Parathyroid adenoma (tissue), 2 donors: ENCODE results near the gene CUL2.

Source experiments
- H2AFZ ChIP-seq: fragments of 300-600 bp; sonication (generic); one replicate; pipeline ENCODE4 v1.7.0; 2017; ENCODE audit warnings: antibody characterized with exemption, mild to moderate bottlenecking
- H3K27ac ChIP-seq: fragments of 300-600 bp; sonication (generic); one replicate; pipeline ENCODE4 v1.7.0; 2017
- H3K27me3 ChIP-seq: fragments of 300-600 bp; sonication (generic); one replicate; pipeline ENCODE4 v1.7.0; 2017; ENCODE audit warnings: low read length; ENCODE audit not compliant: control insufficient read depth, insufficient read depth
- H3K36me3 ChIP-seq: fragments of 300-600 bp; sonication (generic); one replicate; pipeline ENCODE4 v1.7.0; 2017; ENCODE audit warnings: low read length; ENCODE audit not compliant: control insufficient read depth, insufficient read depth
- H3K4me1 ChIP-seq: fragments of 300-600 bp; sonication (generic); one replicate; pipeline ENCODE4 v1.7.0; 2017; ENCODE audit warnings: control low read depth
- H3K4me2 ChIP-seq: fragments of 300-600 bp; sonication (generic); one replicate; pipeline ENCODE4 v1.7.0; 2017; ENCODE audit warnings: low read length
- H3K4me3 ChIP-seq: fragments of 300-600 bp; sonication (generic); one replicate; pipeline ENCODE4 v1.7.0; 2017; ENCODE audit warnings: low read depth, low read length
- H3K79me2 ChIP-seq: fragments of 300-600 bp; sonication (generic); one replicate; pipeline ENCODE4 v1.7.0; 2017; ENCODE audit warnings: control low read depth
- H3K9ac ChIP-seq: fragments of 300-600 bp; sonication (generic); one replicate; pipeline ENCODE4 v1.7.0; 2017; ENCODE audit warnings: mild to moderate bottlenecking
- H3K9me3 ChIP-seq: fragments of 300-600 bp; sonication (generic); one replicate; pipeline ENCODE4 v1.7.0; 2017; ENCODE audit warnings: low read length; ENCODE audit not compliant: control insufficient read depth
- TF ChIP-seq, protein P1 (sequence below): fragments of 300-600 bp; sonication (generic); IDR thresholded peaks from one replicate; pipeline ENCODE4 v1.7.0; 2017; ENCODE audit warnings: antibody characterized with exemption, mild to moderate bottlenecking
- donor health status: primary hyperparathyroidism.

CUL2 gene

DNA sequence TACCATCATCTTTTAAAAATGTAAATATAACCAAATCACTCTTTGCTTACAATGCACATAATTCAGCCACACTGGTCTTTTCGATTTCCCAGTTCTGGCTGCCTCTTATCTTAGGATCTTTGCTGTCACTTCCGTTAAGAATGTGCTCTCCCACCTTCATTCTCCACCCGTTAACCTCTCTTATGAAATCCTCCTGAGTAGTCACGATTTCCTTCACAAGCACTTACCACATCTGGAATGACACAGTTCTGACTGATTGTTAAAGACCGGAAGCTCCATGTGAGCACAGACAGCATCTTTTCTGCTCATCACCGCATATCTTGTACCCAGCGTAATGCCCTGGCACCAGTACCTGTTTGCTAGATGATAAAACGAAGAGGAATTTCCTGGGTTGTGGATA, 84.3 kb downstream of the CUL2 start:
- Histone ChIP-seq H3K4me2 (no peak overlapping the region), H3K9me3 (no peaks in the 10 kb centered on the region), H3K36me3 (no peaks in the 10 kb centered on the region), H3K9ac (no peak overlapping the region), H3K4me3 (no peak overlapping the region), H3K27me3 (no peaks in the 10 kb centered on the region), H3K79me2 (no peaks in the 10 kb centered on the region), H3K27ac (no peak overlapping the region), H2AFZ (no peak overlapping the region), H3K4me1 (peaks cover 5% of the 10 kb centered on the region)
- TF ChIP-seq, protein P1, sequence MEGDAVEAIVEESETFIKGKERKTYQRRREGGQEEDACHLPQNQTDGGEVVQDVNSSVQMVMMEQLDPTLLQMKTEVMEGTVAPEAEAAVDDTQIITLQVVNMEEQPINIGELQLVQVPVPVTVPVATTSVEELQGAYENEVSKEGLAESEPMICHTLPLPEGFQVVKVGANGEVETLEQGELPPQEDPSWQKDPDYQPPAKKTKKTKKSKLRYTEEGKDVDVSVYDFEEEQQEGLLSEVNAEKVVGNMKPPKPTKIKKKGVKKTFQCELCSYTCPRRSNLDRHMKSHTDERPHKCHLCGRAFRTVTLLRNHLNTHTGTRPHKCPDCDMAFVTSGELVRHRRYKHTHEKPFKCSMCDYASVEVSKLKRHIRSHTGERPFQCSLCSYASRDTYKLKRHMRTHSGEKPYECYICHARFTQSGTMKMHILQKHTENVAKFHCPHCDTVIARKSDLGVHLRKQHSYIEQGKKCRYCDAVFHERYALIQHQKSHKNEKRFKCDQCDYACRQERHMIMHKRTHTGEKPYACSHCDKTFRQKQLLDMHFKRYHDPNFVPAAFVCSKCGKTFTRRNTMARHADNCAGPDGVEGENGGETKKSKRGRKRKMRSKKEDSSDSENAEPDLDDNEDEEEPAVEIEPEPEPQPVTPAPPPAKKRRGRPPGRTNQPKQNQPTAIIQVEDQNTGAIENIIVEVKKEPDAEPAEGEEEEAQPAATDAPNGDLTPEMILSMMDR, result no peak

DNA sequence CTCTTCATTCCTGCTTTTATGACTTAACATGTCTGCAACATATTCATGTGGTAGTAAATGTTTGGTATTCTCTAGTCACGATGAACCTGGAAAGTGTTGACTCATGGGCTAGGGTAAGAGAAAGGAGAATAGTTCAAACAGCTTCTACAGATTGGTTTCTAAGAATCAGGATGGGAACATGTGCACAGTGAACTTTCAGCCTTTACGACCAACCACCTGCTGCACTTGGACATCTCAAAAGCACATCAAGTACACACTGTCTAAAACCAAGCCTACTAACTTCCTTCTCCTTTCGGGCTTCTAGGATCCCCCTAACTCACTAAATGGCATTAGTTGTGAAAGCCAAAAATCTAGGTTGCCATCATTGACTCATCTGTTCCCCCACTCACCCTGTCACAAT, 85.5 kb downstream of the CUL2 start:
- Histone ChIP-seq H3K4me3 (no peak overlapping the region), H3K27ac (no peak overlapping the region), H3K9ac (no peak overlapping the region), H3K4me1 (peaks cover 5% of the 10 kb centered on the region), H3K9me3 (no peaks in the 10 kb centered on the region), H3K79me2 (no peaks in the 10 kb centered on the region), H3K4me2 (no peak overlapping the region), H3K36me3 (no peaks in the 10 kb centered on the region), H2AFZ (no peak overlapping the region), H3K27me3 (no peaks in the 10 kb centered on the region)
- TF ChIP-seq, protein P1, result no peak

DNA sequence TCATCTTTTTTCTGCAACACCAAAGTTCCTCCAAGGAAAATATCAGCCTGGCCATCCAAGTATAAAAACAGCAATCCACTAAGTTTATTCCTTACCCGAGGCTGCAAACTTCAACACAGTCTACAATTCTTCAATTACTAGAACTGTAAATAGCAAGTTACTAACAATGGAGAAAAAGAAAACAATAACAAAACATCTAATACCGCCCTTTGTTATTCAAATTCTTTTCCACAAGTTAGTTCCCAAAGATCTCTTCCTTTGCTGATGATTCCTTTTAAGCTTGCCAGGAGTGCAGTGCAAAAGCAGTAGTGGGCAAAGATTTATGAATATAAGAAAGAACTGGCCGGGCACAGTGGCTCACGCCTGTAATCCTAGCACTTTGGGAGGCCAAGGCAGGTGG, 86.2 kb downstream of the CUL2 start:
- H3K4me2 ChIP-seq, result no peak overlapping the region
- no peaks in the 10 kb centered on the region for H3K27me3 ChIP-seq
- no peaks in the 10 kb centered on the region for H3K36me3 ChIP-seq
- no peaks in the 10 kb centered on the region for H3K9me3 ChIP-seq
- no peak overlapping the region for H3K4me3 ChIP-seq
- no peaks in the 10 kb centered on the region for H3K79me2 ChIP-seq
- peaks cover 5% of the 10 kb centered on the region for H3K4me1 ChIP-seq
- H3K27ac ChIP-seq, result no peak overlapping the region
- TF ChIP-seq, protein P1, result no peak
- no peak overlapping the region for H3K9ac ChIP-seq
- no peak overlapping the region for H2AFZ ChIP-seq

DNA sequence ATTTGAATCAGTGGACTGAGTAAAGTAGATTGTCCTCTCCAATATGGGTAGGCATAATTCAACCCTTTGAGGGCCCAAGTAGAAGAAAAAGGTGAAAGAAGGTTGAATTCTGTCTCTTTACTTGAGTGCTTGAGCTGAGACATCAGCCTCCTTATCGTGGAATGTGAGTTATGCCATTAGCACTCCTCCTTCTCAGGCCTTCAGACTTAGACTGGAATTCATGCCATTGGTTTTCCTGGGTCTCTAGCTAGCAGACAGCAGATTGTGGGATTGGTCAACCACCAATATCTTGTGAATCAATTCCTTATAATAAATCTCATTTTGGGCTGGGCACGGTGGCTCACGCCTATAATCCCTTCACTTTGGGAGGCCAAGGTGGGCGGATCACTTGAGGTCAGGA, 89.2 kb downstream of the CUL2 start:
- H2AFZ ChIP-seq, result no peak overlapping the region
- H3K9ac ChIP-seq, result no peak overlapping the region
- H3K36me3 ChIP-seq, result no peaks in the 10 kb centered on the region
- no peaks in the 10 kb centered on the region for H3K79me2 ChIP-seq
- TF ChIP-seq, protein P1, result no peak
- H3K4me3 ChIP-seq, result no peak overlapping the region
- peaks cover 2% of the 10 kb centered on the region for H3K4me1 ChIP-seq
- H3K4me2 ChIP-seq, result no peak overlapping the region
- H3K27me3 ChIP-seq, result no peaks in the 10 kb centered on the region
- no peak overlapping the region for H3K27ac ChIP-seq
- no peaks in the 10 kb centered on the region for H3K9me3 ChIP-seq

DNA sequence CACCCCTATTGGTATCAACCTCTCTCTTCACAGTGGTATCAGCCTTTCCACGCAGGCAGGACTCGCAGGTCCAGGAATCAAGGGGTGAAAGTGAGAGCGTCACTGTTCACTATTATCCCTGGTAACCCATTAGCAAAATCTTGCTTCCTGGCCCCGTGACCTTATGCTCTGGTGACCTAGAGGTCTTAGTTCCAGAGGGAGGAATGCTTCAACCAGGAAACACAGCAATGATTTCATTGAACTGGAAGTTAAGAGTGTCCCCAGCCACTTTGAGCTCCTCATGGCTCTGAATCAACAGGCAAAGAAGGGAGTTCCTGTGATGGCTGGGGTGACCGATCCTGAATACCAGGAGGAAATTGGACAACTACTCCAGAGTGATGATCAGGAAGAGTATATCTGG, 90.6 kb downstream of the CUL2 start:
- no peaks in the 10 kb centered on the region for H3K27me3 ChIP-seq
- no peak overlapping the region for H3K27ac ChIP-seq
- H3K9ac ChIP-seq, result no peak overlapping the region
- no peaks in the 10 kb centered on the region for H3K36me3 ChIP-seq
- no peak overlapping the region for H3K4me2 ChIP-seq
- H3K79me2 ChIP-seq, result no peaks in the 10 kb centered on the region
- TF ChIP-seq, protein P1, result no peak
- H3K4me1 ChIP-seq, result no peaks in the 10 kb centered on the region
- no peaks in the 10 kb centered on the region for H3K9me3 ChIP-seq
- H2AFZ ChIP-seq, result no peak overlapping the region
- H3K4me3 ChIP-seq, result no peak overlapping the region
